SIG-M5 treated with dmso at 0.1 percent for 504 hours (cell line): ENCODE data around the gene KCNG2.
A peak's percentile ranks its signal among the peaks of the same experiment; 100 is the strongest.

Experiments
- DNase-seq: peaks from one replicate; lab custom pipeline; 2025; ENCODE audit not compliant: unreplicated experiment; lab: John Stamatoyannopoulos, UW

The KCNG2 gene

GRCh38 chr18:79919089-79919488 is 121.4 kb downstream of the KCNG2 start:
- DNase-seq: no peak

DNA sequence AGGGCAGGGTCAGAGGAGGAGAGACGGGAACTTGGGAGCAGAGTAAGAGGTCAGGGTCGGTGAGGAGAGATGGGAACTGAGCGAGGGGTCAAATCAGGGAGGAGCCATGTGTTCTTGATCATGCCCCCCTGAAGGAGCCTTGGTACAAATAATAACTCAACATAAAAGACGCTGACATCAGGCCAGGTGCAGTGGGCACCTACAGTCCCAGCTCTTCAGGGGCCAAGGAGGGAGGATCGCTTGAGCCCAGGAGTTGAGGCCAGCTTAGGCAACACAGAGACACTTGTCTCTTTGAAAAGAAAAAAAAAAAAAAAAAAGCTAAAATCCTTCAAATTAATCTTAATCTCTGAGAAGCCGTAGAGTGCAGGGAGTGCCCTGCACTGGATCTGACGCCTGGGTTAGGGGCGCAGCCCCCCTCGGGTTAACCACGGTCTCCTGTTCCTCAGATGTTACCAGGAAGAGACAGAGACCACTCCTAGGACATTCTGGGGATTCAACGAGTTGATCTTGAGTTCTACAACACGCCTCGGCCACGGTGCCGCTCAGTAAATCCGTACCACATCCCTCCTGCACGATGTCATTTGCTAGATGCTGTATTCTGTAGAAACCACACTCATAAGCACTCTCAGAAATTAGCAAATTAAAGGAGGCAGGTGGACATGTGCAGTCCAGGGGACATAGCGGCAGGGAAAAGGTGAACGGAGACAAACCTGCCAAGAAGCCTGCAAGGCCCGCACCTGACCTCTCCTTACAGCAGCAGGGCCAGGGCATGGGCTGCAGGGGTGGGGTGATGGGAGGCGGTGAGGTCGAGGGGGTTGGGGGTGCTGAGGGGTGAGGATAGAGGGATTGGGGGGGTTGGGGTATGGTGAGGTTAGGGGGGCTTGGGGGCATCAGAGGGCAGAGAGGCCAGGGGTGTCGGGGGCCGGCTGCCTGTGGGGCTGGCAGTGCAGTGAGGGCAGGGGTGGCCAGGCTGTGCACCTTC is 124.5 kb downstream of the KCNG2 start:
- DNase-seq: no peak

- no peak for DNase-seq
Measured at GRCh38 chr18:79922971-79923411, 125.3 kb downstream of the KCNG2 start.

- DNase-seq: no peak
Measured at GRCh38 chr18:79923896-79924585, 126.3 kb downstream of the KCNG2 start.

DNA sequence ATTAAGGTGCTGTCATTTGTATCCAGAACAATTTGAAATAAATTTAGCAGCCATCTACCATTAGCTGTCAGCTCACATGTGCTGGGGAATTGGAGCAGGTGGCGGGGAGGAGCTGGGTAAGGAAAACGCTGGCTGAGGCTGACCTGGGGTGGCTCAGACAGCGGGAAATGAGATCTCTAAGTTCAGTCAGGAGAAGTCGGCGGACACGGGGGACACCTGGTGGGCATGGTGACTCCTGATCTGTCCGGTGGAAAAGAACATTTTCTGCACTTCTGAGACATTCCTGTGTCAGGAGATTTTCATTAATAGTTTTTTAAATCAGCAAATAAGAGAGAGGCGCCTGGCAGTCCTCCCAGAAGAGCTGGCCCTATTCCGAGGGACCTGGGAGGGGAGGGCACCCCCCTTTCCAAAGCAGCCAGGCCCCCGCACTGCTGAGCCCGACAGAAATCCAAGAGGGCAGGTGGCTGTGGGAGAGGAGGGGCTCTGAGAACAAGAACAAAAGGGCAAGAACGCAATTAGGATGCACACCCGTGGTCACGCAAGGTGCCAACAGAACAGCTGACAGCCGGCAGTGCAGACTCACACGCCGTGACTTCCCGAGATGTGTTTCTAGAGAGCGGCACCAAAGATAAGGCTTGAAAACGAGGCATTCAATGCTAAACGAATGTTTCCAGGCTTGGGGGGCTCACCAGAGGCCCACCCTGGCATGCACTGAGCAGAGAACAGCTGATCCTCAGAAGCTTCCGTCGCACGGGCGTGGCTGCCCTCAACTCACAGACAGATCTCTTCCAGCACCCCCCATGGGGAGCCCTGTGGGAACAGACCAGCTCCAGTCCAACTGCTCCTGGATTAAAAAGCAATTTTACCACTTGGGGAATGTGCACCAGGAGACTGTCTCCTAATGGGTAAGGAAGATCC is 127.3 kb downstream of the KCNG2 start:
- DNase-seq: no peak

GRCh38 chr18:79926306-79926705 is 128.6 kb downstream of the KCNG2 start:
- no peak for DNase-seq

DNA sequence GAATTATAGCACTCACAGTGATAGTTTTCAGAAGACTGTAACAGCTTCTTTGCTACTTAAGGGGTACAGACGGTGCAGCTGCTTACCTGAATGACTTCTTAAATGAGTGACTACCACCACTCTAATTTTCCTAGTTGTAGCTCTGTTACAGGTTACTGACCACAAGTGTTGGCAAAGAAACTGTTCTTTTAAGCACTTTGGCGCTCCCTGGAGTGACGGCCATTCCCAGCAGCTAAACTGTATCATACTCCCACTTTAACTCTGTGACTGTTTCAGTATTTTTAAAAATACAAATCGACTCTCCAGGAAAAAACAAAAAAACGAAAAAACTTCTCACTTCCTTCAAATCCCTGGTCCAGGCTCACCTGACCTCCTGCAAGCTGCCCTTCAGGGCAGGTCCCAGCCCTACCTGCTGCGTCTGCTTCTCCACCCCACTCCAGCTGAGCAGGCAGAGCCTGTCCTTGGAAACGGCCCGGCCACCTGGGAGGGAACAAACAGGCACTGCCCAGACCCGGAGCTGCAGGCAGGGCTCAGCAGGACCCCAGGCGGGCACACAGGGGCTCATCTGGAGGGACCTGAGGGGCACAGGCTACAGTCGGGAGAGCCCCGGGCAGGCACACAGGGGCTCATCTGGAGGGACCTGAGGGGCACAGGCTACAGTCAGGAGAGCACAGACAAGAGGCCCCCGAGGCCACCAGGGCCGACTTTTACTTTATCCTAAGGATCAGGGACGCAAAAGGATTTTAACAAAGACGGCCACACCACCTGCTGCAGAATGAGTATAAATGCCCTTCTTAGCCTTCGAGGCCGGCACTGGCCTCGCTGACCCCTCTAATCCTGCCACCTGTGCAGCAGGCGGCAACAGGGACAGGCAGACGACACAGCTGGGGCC is 129.2 kb downstream of the KCNG2 start:
- no peak for DNase-seq

- no peak for DNase-seq
Measured at GRCh38 chr18:79927607-79928562, 130.1 kb downstream of the KCNG2 start.

DNA sequence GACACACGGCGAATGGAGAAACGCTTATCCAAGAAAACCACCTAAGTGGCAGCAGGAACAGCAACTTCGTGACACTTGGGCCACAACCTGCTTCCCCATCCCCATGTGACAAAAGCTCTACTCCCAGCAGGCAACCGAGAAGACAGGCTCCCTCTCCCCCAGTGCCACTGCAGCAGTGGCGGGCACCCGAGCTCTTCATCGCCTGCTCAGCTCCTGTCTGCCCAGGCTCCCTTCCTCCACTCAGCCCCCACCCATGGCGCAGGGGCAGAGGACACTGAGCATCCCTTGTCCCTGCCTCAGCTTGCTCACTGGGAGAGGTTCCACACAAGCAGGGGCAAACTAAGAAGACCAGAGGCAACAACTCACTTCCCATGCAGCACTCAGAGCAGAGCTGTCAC is 130.8 kb downstream of the KCNG2 start:
- no peak for DNase-seq

- no peak for DNase-seq
Measured at GRCh38 chr18:79930020-79930642, 132.4 kb downstream of the KCNG2 start.

DNA sequence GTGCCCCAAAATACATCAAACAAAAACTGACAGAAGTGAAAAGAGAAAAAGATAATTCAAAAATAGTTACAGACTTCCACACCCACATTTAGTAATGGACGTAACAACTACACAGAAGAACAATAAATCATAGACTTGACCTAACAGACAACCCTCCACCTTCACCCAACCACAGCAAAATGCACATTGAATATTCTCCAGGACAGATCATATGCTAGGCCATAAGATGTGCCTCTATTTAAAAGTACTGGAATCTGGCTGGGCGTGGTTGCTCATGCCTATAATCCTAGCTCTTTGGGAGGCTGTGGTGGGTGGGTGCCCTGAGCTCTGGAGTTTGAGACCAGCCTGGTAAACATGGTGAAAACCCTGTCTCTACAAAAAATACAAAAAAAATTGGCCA is 133.7 kb downstream of the KCNG2 start:
- DNase-seq: no peak

DNA sequence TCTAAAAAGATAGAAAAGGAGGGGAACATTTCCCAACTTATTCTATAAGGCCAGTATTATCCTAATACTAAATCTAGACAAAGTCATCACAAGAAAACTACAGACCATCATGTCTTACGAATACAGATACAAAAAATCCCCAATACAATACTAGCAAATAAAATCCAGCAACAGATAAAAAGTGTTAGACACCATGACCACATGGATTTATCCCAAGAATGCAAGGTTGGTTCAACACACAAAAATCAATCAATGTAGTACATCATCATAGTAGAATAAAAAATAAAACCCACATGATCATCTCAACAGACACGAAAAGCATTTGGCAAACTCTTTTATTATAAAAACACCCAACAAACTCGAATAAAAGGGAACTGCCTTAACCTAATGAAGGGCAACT is 135.2 kb downstream of the KCNG2 start:
- no peak for DNase-seq

DNA sequence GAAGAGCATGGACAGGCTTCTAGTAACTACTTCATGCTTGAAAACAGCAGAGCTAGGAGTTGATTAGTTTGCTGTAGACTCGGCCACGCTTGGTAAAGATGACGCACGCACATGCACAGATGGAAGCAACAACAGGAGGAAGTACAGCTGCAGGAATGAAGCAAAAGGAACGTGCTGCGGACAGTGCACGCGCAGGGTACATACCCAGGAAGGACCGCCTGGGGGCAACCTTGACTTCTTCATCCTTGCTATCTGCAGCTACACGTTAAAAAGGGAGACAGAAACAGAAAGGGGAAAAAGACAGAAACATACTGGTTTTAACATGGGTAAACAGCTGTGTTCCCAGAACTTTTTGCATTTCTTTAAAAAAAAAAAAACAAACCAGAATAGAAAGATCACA is 136.0 kb downstream of the KCNG2 start:
- peak; percentile 63 for DNase-seq

DNA sequence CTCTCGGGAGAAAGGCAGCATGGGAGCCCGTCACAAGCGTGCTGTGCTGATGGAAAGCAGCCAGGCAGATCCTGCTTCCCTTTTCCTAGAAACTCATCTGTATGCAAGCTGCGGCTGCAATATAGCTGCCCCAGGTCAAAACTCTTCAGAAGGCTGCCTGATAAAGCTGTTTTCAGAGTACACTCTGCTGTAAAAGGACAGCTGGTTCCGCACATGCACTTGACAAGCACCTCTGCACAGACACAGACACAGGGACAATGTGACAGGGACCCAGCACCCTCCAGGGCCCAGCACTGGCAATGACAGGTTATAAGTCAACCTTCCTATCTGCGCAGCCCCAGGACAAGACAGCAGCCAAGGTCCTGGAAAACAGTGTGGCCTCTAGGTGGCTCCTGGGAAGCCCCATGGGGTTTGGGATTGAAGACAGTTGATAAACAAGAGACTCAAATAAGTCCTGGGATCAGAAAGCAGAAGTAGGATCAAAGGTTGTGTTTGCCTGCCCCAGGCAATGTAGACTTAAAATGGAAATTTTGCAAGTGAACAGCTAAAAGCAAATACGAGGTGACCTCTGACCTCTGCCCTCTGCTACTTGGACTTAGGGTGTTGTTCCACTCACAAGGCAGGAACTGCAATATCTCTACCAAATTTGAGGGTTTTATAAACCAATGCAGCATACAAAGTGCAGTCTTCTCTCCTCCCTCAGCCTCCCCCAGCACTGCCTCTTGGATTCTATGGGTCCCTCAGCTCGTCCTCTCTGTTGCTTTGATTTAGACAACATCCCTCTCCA is 136.8 kb downstream of the KCNG2 start:
- peak; percentile 28 for DNase-seq

DNA sequence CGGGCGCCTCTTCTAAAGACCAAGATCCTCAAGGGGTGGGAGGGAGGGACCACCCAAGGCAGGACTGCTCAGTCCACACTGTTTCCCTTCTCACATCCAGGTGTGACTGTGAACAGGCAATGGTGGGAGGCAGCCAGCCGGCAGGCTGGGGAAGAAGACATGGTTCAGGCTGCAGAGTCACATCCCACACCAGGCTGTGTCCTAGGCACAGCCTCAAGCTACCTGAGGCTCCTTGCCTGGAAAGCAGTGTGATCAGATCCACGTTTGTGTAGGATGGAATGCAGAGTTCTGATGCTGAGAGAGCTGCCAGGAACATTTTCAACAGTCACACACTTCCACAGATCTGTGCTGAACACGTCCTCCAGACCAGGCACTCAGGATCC is 137.4 kb downstream of the KCNG2 start:
- DNase-seq: no peak

GRCh38 chr18:79935499-79935898 is 137.8 kb downstream of the KCNG2 start:
- no peak for DNase-seq

GRCh38 chr18:79935925-79936324 is 138.2 kb downstream of the KCNG2 start:
- no peak for DNase-seq

- DNase-seq: no peak
Measured at GRCh38 chr18:79936641-79937040, 138.9 kb downstream of the KCNG2 start.
